Right ventricle myocardium superior (tissue), 1 donor: ENCODE data around the gene ATXN7L2. TPM values are rescaled to one million over a fixed set of nuclear protein-coding genes. Genes with fewer than 3 reads are reported as not detected.
"Not testable (repeated sequence)": the region's sequence is repeated elsewhere in the genome, so short reads cannot be mapped to it uniquely, and the experiment has no call there.

ENCODE experiments used
- ATAC-seq: fragments of 200-7000 bp; cut with Tn5 transposase; one replicate; pipeline ENCODE4 v1.9.1; 2020; ENCODE audit warnings: mild to moderate bottlenecking; ENCODE audit not compliant: poor library complexity
- DNase-seq: peaks from one replicate; pipeline ENCODE4 v3.0.0-alpha.2; 2020
- intact Hi-C: fragments of 100-400 bp; cut with DNase I; formaldehyde crosslinking; loops from one replicate; pipeline ENCODE4 v1.11.2; 2022
- total RNA-seq: library from RNA; stranded (reverse); fragmentation: NEBNext Ultra II Directional; extraction: Animal tissue kit (Norgen Biotek cat#: 25700); gene quantifications from one replicate; pipeline ENCODE4 v1.2.1, GENCODE V29; 2021
- donor health status: DM: no; HTN: yes; CAD: no; lungs with severe emphysema.

ATXN7L2 gene
- total RNA-seq, 1 donor from 2014 or later, result 2.4 TPM

DNA sequence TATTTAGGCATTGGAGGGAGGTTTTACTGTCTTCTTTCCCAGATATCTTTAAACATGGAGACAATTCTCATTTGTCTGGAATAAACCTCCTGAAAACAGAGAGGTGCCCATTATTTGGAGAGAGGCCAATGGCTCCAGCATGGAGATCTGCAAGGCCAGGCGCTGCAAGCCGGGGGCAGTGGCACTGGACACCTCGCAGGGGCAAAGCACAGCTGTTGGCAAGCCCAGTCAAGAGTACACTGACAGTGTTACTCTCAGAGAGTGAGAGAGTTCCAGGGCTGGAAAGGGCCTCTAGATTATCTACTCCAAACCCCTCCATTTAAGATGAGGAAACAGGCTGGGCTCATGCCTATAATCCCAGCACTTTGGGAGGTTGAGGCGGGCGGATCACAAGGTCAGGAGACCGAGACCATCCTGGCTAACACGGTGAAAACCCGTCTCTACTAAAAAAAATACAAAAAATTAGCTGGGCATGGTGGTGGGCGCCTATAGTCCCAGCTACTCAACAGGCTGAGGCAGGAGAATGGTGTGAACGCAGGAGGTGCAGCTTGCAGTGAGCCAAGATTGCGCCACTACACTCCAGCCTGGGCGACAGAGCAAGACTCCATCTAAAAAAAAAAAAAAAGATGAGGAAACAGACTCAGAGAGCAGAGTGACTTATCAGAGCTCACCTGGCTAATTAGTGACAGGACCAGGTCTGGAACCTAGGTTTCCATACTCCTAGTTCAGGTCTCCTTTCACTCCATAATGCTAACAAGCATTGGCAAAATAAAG lies 10.2 kb upstream of the ATXN7L2 start:
- ATAC-seq, result peak; percentile 48
- intact Hi-C loops, DNase-seq: not testable (repeated sequence)

GRCh38 chr1:109474697-109475096 lies 9.0 kb upstream of the ATXN7L2 start:
- DNase-seq (no peak), ATAC-seq (peak; percentile 56)
- intact Hi-C loops, result no loop called here

- ATAC-seq, result no peak
- DNase-seq, result no peak
- intact Hi-C loops, result no loop called here
Observed at GRCh38 chr1:109475261-109475660, 8.4 kb upstream of the ATXN7L2 start.

- DNase-seq, result no peak
- ATAC-seq, result no peak
- intact Hi-C loops, result no loop called here
Observed at GRCh38 chr1:109476825-109477224, 6.9 kb upstream of the ATXN7L2 start.

DNA sequence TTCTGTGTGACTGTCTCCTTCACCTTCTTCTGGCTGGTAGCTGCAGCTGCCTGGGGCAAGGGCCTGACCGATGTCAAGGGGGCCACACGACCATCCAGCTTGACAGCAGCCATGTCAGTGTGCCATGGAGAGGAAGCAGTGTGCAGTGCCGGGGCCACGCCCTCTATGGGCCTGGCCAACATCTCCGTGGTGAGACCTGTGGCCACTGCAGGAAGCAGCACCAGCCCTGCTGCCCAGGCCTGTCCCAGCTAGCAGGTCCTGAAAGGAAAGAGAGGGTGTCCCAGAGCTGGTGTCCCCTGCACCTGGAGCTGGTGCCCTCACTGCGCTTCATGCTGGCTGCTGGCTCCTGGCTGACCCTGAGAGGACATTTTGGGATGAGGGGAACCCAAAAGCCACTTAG lies 5.9 kb upstream of the ATXN7L2 start:
- intact Hi-C loops, result no loop called here
- ATAC-seq, result no peak

GRCh38 chr1:109478806-109479205 lies 4.9 kb upstream of the ATXN7L2 start:
- intact Hi-C loops, result no loop called here
- no peak for DNase-seq
- ATAC-seq, result no peak

More for the DNA sequence above, 5.9 kb upstream of the ATXN7L2 start:
- DNase-seq, result no peak

DNA sequence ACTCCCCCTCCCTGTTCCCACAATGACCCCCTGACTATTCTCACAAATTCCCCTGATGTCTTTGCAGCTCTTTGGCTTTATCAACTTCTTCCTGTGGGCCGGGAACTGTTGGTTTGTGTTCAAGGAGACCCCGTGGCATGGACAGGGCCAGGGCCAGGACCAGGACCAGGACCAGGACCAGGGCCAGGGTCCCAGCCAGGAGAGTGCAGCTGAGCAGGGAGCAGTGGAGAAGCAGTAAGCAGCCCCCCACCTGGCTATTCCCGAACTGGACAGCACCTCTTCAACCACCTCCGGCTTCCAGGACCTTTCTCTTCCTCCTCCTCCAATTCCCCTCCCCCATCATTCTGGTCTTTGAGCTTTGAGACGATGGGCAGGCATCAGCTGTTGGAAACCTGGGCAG lies 4.4 kb upstream of the ATXN7L2 start:
- intact Hi-C loops, result no loop called here
- ATAC-seq (no peak), DNase-seq (no peak)

- DNase-seq (no peak), ATAC-seq (no peak)
- intact Hi-C loops, result no loop called here
Observed at GRCh38 chr1:109479901-109480300, 3.8 kb upstream of the ATXN7L2 start.

- intact Hi-C loops, result no loop called here
- DNase-seq (no peak), ATAC-seq (no peak)
Observed at GRCh38 chr1:109481646-109482045, 2.1 kb upstream of the ATXN7L2 start.

DNA sequence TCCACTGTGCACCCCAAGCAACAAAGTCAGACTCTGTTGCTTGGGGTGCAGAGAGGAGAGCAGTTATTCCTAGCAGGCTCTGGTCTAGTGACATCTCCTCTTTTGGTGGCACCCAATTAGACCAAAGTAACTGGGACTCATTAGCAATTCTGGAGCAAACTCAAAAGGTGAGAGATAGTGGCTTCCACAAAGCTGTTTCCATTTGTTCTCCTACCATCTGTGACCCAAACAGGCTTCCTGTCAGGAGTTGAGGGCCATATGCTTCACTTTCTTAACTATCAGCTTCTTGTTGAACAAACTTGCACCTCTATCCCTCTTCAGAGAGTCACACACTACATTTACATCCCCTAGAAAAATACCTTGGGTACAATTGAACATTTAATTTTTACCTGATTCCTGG lies 1.5 kb upstream of the ATXN7L2 start:
- intact Hi-C loops, result no loop called here
- DNase-seq (no peak), ATAC-seq (no peak)

DNA sequence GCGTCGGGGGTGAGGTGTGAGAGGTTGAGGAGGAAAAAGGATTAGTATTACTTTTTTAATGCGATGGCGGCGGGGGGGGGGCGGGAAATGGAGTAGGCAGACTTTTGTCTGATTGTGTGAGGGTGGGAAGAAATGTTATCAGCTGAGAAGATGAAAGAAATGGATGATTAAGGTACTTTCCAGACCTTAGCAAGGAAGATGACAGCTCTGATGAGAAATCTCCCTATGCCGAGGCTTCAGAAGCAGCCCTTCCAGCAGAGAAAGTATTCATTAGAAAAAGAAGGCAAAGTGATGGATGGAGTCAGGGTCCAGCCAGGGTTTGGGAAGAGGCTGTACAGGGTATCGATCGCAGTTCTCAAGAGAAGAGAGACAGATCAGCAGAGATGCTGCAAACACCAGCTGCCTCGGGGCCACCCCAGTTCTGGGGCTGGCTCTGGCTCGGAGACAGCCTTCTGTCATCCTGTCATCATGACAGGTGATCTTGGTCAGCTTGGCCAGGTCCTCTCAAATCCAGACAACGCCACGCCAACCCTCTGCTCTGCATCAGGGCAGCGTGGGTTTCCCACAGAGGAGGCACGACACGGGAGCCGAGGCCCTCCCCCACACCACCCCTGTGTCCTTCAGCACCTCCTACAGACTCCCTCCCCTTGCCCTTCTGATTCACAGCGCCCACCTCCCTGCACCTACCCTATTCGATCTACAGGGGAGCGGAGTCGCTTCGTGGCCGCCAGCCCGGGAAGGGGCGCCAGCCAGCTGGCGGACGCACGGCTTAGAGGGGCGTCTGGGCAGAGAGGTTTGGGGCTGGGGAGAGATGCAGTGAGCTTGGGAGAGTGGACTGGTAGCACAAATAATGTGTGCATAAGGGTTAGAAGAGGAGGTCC lies 674 bp upstream of the ATXN7L2 start:
- DNase-seq (peak; percentile 59), ATAC-seq (peak; percentile 37)
- intact Hi-C loops, result no loop called here

DNA sequence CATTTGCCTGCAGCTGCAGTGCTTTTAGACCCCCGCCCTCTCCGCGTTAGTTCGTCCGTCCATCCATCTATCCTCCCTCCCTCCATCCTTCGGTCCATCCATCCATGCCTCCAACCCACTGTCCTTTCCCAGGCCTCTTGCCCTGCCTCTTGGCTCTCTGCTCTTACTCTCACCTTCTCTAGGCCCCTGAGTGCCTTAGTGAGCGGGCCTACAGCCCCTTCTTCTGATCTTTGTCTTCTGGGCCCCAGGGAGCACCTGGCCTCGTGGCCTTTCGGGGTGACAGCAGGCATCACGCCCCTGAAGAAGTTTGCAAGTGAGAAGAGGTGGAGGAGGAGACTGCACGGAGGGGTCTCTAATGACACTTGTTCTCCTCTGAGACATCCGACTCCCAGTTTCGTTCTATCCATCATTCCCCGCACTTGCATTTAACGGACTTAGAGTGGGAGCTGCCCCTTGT lies 842 bp downstream of the ATXN7L2 start:
- intact Hi-C loops, result no loop called here
- no peak for ATAC-seq
- DNase-seq, result no peak

- intact Hi-C loops, result no loop called here
- no peak for ATAC-seq
- DNase-seq, result no peak
Observed at GRCh38 chr1:109485001-109485400, 1.3 kb downstream of the ATXN7L2 start.

DNA sequence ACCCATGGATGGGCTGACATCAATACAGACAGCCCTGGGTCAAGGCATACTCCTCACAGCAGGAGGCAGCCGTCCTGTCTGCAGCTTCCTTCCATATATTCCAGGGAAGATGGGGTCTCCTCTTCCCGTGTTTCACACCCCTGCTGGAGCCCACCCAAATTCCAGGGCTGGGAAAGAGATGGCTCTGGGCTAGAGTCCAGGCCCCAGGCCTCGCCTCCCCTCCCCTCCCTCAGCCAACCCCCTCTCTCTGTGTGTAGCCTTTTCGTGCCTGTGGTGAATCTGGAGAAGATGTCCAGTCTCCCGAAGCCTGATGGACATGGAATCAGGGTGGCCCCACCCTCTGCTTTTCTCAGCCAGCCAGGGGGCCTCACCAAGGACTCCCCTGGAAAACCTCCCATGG lies 3.6 kb downstream of the ATXN7L2 start:
- DNase-seq (no peak), ATAC-seq (no peak)
- intact Hi-C loops, result no loop called here

- DNase-seq (no peak), ATAC-seq (no peak)
- intact Hi-C loops, result no loop called here
Observed at GRCh38 chr1:109488201-109488600, 4.5 kb downstream of the ATXN7L2 start.

- intact Hi-C loops, result no loop called here
- ATAC-seq (no peak), DNase-seq (no peak)
Observed at GRCh38 chr1:109488696-109489095, 5.0 kb downstream of the ATXN7L2 start.

- intact Hi-C loops, result loop anchor here (2.0 kb wide), 1 partner anchor 43 kb away; no protein-coding TSS in a partner anchor
Observed at GRCh38 chr1:109490029-109490933, 6.6 kb downstream of the ATXN7L2 start.

GRCh38 chr1:109490934-109491302 lies 7.2 kb downstream of the ATXN7L2 start:
- peak; percentile 16 for ATAC-seq

More at GRCh38 chr1:109490029-109490933, 6.6 kb downstream of the ATXN7L2 start:
- DNase-seq (peak; percentile 69), ATAC-seq (peak; percentile 47)

DNA sequence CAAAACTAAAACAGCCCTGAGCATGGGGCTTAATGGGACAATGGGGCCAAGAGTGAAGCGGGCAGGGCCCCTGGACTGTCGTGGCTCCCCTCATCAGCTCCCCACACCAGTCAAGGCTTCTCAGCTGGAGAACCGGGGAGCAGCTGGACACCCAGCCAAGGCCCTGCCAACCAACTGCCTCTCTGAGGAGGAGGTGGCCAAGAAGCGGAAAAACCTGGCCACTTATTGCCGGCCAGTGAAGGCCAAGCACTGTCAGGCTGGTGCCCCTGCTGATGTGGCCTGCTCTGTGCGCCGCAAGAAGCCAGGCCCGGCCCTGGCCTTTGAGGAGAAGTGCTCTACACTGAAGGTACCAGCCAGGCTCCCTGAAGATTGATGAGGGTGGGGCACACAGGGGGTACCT lies 7.7 kb downstream of the ATXN7L2 start:
- intact Hi-C loops, result loop anchor here (2.0 kb wide), 1 partner anchor 41 kb away; no protein-coding TSS in a partner anchor
- no peak for DNase-seq

More at GRCh38 chr1:109490934-109491302, 7.2 kb downstream of the ATXN7L2 start:
- peak; percentile 55 for DNase-seq
- intact Hi-C loops, result loop anchor here (2.0 kb wide), 1 partner anchor 42 kb away; no protein-coding TSS in a partner anchor

More for the DNA sequence above, 7.7 kb downstream of the ATXN7L2 start:
- ATAC-seq, result no peak
